Natural killer cell (primary cell): ENCODE measurements around the gene RSRC1. TPM values are rescaled to one million over a fixed set of nuclear protein-coding genes. Genes with fewer than 3 reads are reported as not detected.

Source experiments
- ATAC-seq, 3 donors: fragments of 150-1000 bp in 2 of 3; fragments of 200-7000 bp in 1 of 3; cut with Tn5 transposase; 1 replicate in 1 of 3; 2 replicates in 2 of 3; pipeline ENCODE4 v1.10.0; 2021; ENCODE audit warnings: mild to moderate bottlenecking in 2 of 3, moderate library complexity in 2 of 3
- DNase-seq, 2 donors: peaks; one replicate each; pipeline versions ENCODE4 v3.0.0 to v3.0.0-alpha.2; 2013 to 2021; ENCODE audit warnings: mixed read lengths in 1 of 2
- H3K27ac ChIP-seq: one replicate; pipeline ENCODE4 v1.5.1; 2013; ENCODE audit warnings: mild to moderate bottlenecking, low read length
- H3K27me3 ChIP-seq: one replicate; pipeline ENCODE4 v1.6.1; 2013; ENCODE audit warnings: low read length; ENCODE audit not compliant: control insufficient read depth, insufficient read depth
- H3K36me3 ChIP-seq: one replicate; pipeline ENCODE4 v1.6.1; 2013; ENCODE audit warnings: low read length; ENCODE audit not compliant: control insufficient read depth, insufficient read depth
- H3K4me1 ChIP-seq: one replicate; pipeline ENCODE4 v1.6.1; 2013; ENCODE audit warnings: low read length; ENCODE audit not compliant: control insufficient read depth, insufficient read depth
- H3K4me3 ChIP-seq: one replicate; pipeline ENCODE4 v1.5.1; 2013; ENCODE audit warnings: low read length
- H3K9me3 ChIP-seq: one replicate; pipeline ENCODE4 v1.6.1; 2013; ENCODE audit warnings: low read length; ENCODE audit not compliant: control insufficient read depth, insufficient read depth
- H3K27ac Mint-ChIP-seq, 2 donors: one replicate each; pipeline ENCODE4 v1.8.0; 2022; ENCODE audit warnings: mild to moderate bottlenecking in 2 of 2, mixed read lengths in 2 of 2, moderate library complexity in 1 of 2
- H3K27me3 Mint-ChIP-seq, 2 donors: one replicate each; pipeline ENCODE4 v1.8.0; 2022; ENCODE audit warnings: low read depth in 2 of 2, mixed read lengths in 2 of 2
- H3K36me3 Mint-ChIP-seq: one replicate; pipeline ENCODE4 v1.8.0; 2022; ENCODE audit warnings: mixed read lengths
- H3K4me1 Mint-ChIP-seq, 2 donors: one replicate each; pipeline ENCODE4 v1.8.0; 2022; ENCODE audit warnings: mixed read lengths in 2 of 2
- H3K4me3 Mint-ChIP-seq: one replicate; pipeline ENCODE4 v1.8.0; 2022; ENCODE audit warnings: mild to moderate bottlenecking, moderate library complexity, mixed read lengths
- H3K9me3 Mint-ChIP-seq, 2 donors: one replicate each; pipeline ENCODE4 v1.8.0; 2022; ENCODE audit warnings: mixed read lengths in 2 of 2
- CTCF ChIP-seq: fragments of 200-600 bp; IDR thresholded peaks from one replicate; pipeline ENCODE4 v1.8.0; 2022; ENCODE audit warnings: antibody characterized with exemption
- WGBS: methylation state at CpG from one replicate; pipeline ENCODE4 v1.1.7; 2013; ENCODE audit warnings: missing lambda C conversion rate; ENCODE audit not compliant: insufficient coverage; 5-methylcytosine and 5-hydroxymethylcytosine counted together
- intact Hi-C: fragments of 100-400 bp; cut with micrococcal nuclease; formaldehyde crosslinking; loops from one replicate; pipeline ENCODE4 v1.14.2; 2022
- total RNA-seq, 4 donors: library from RNA; stranded (reverse); fragments of 120-200 nt in 1 of 4; gene quantifications; one replicate each; pipeline versions ENCODE4 v1.2.3 to v1.2.4, GENCODE V29; 2013 to 2022

RSRC1 gene
- total RNA-seq, 3 donors from 2014 or later (not counting 1 experiment from before 2014, with no cell fraction given), result 37.3 to 41.1 (median 37.6) TPM

- Mint-ChIP-seq H3K27me3 (peaks cover 33 to 46% of the 10 kb centered on the region in 2 donors), H3K36me3 (no peaks in the 10 kb centered on the region), H3K9me3 (peaks cover 0 to 4% of the 10 kb centered on the region in 2 donors), H3K27ac (no peak overlapping the region), H3K4me1 (no peaks in the 10 kb centered on the region), H3K4me3 (no peak overlapping the region)
- DNase-seq (no peak), ATAC-seq (no peak)
- Histone ChIP-seq H3K36me3 (no peaks in the 10 kb centered on the region), H3K4me1 (no peaks in the 10 kb centered on the region), H3K27me3 (peaks cover 20% of the 10 kb centered on the region), H3K27ac (no peak overlapping the region), H3K9me3 (no peaks in the 10 kb centered on the region), H3K4me3 (no peak overlapping the region)
- no CpG with 5 or more reads among the region's 1 CpG for WGBS
- no peak for TF ChIP-seq CTCF
- intact Hi-C loops, result no loop called here
These were observed 23.5 kb upstream of the RSRC1 start for GRCh38 chr3:158086361-158086760.

GRCh38 chr3:158086776-158087175 is 23.1 kb upstream of the RSRC1 start:
- 90% methylated on average over 2 of the region's 2 CpGs for WGBS
- no peaks in the 10 kb centered on the region for H3K9me3 ChIP-seq
- no peaks in the 10 kb centered on the region for H3K36me3 Mint-ChIP-seq
- no peak overlapping the region for H3K27ac ChIP-seq
- ATAC-seq (no peak), DNase-seq (no peak)
- intact Hi-C loops, result no loop called here
- H3K27me3 ChIP-seq, result peaks cover 22% of the 10 kb centered on the region
- no peak overlapping the region for H3K4me3 Mint-ChIP-seq
- peaks cover 34 to 50% of the 10 kb centered on the region in 2 donors for H3K27me3 Mint-ChIP-seq
- no peaks in the 10 kb centered on the region for H3K4me1 Mint-ChIP-seq
- no peak overlapping the region for H3K27ac Mint-ChIP-seq
- peaks cover 0 to 4% of the 10 kb centered on the region in 2 donors for H3K9me3 Mint-ChIP-seq
- no peaks in the 10 kb centered on the region for H3K36me3 ChIP-seq
- H3K4me3 ChIP-seq, result no peak overlapping the region
- TF ChIP-seq CTCF, result no peak
- H3K4me1 ChIP-seq, result no peaks in the 10 kb centered on the region

- Mint-ChIP-seq H3K27me3 (peaks cover 50 to 75% of the 10 kb centered on the region in 2 donors), H3K27ac (no peak overlapping the region), H3K9me3 (peaks cover 0 to 4% of the 10 kb centered on the region in 2 donors), H3K4me1 (peaks cover 0 to 4% of the 10 kb centered on the region in 2 donors), H3K4me3 (no peak overlapping the region), H3K36me3 (no peaks in the 10 kb centered on the region)
- peaks cover 3% of the 10 kb centered on the region for H3K9me3 ChIP-seq
- ATAC-seq (no peak), DNase-seq (no peak)
- peaks cover 4% of the 10 kb centered on the region for H3K4me1 ChIP-seq
- H3K36me3 ChIP-seq, result no peaks in the 10 kb centered on the region
- H3K4me3 ChIP-seq, result no peak overlapping the region
- TF ChIP-seq CTCF, result no peak
- WGBS, result 35% methylated on average over 5 of the region's 5 CpGs
- H3K27ac ChIP-seq, result no peak overlapping the region
- H3K27me3 ChIP-seq, result peaks cover 51% of the 10 kb centered on the region
- intact Hi-C loops, result no loop called here
These were observed 18.4 kb upstream of the RSRC1 start for GRCh38 chr3:158091531-158091930.

GRCh38 chr3:158093526-158093925 is 16.4 kb upstream of the RSRC1 start:
- Mint-ChIP-seq H3K36me3 (no peaks in the 10 kb centered on the region), H3K4me1 (peaks cover 11 to 19% of the 10 kb centered on the region in 2 donors), H3K9me3 (no peaks in the 10 kb centered on the region), H3K4me3 (no peak overlapping the region), H3K27ac (no peak overlapping the region), H3K27me3 (peaks cover 56 to 77% of the 10 kb centered on the region in 2 donors)
- ATAC-seq (no peak), DNase-seq (no peak)
- Histone ChIP-seq H3K27me3 (peaks cover 59% of the 10 kb centered on the region), H3K9me3 (peaks cover 3% of the 10 kb centered on the region), H3K4me3 (no peak overlapping the region), H3K27ac (no peak overlapping the region), H3K4me1 (peaks cover 16% of the 10 kb centered on the region), H3K36me3 (no peaks in the 10 kb centered on the region)
- TF ChIP-seq CTCF, result no peak
- WGBS, result 56% methylated on average over 2 of the region's 2 CpGs
- intact Hi-C loops, result no loop called here
